ENCODE measurements around the gene RAPGEF5. TPM values are rescaled to one million over a fixed set of nuclear protein-coding genes. Genes with fewer than 3 reads are reported as not detected.

Gene RAPGEF5
- total RNA-seq, 4 donors from 2014 or later = 21.2 to 27.0 (median 24.1) TPM

GRCh38 chr7:22220941-22221340 is 136.0 kb downstream of the RAPGEF5 start:
- intact Hi-C loops (cut with DNase I) = no loop called here
- 54% methylated on average over 4 of the region's 4 CpGs for WGBS
- peak overlapping the region; percentile 12 to 67 (median 63) for H3K27ac ChIP-seq (replicated peaks in 1 of 4)
- peaks cover 4 to 12% (median 7%) of the 10 kb centered on the region in 4 donors for H3K4me1 ChIP-seq
- H3K4me3 ChIP-seq = no peak overlapping the region
- DNase-seq (ENCODE audit: extremely low spot score) = peak; percentile 26
- no peaks in the 10 kb centered on the region for H3K9me3 ChIP-seq
- H3K27me3 ChIP-seq = no peaks in the 10 kb centered on the region
- no peaks in the 10 kb centered on the region for H3K36me3 ChIP-seq
- TF ChIP-seq, protein P1, sequence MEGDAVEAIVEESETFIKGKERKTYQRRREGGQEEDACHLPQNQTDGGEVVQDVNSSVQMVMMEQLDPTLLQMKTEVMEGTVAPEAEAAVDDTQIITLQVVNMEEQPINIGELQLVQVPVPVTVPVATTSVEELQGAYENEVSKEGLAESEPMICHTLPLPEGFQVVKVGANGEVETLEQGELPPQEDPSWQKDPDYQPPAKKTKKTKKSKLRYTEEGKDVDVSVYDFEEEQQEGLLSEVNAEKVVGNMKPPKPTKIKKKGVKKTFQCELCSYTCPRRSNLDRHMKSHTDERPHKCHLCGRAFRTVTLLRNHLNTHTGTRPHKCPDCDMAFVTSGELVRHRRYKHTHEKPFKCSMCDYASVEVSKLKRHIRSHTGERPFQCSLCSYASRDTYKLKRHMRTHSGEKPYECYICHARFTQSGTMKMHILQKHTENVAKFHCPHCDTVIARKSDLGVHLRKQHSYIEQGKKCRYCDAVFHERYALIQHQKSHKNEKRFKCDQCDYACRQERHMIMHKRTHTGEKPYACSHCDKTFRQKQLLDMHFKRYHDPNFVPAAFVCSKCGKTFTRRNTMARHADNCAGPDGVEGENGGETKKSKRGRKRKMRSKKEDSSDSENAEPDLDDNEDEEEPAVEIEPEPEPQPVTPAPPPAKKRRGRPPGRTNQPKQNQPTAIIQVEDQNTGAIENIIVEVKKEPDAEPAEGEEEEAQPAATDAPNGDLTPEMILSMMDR (IDR thresholded peaks at IDR 0.05) = no peak
- no peak for TF ChIP-seq EP300 (IDR thresholded peaks at IDR 0.05)

GRCh38 chr7:22219739-22220493 is 137.0 kb downstream of the RAPGEF5 start:
- peak; percentile 4 for DNase-seq (ENCODE audit: extremely low spot score)
- H3K27ac ChIP-seq (replicated peaks in 1 of 4) = peak overlapping the region; percentile 62 to 67 (median 64)
- no peaks in the 10 kb centered on the region for H3K9me3 ChIP-seq
- intact Hi-C loops (cut with DNase I) = no loop called here
- TF ChIP-seq POLR2A (IDR thresholded peaks at IDR 0.05; ENCODE audit: low read depth) = no peak
- TF ChIP-seq, protein P1 (IDR thresholded peaks at IDR 0.05) = no peak
- peak in 1 of 2 donors; percentile 47 for TF ChIP-seq POLR2AphosphoS5 (IDR thresholded peaks at IDR 0.05)
- no peak for TF ChIP-seq EP300 (IDR thresholded peaks at IDR 0.05)
- no peaks in the 10 kb centered on the region for H3K27me3 ChIP-seq
- WGBS = 66% methylated on average over 10 of the region's 10 CpGs
- peak overlapping the region; percentile 32 to 48 (median 41) for H3K4me3 ChIP-seq
- H3K36me3 ChIP-seq = no peaks in the 10 kb centered on the region
- peaks cover 0 to 13% (median 6%) of the 10 kb centered on the region in 4 donors for H3K4me1 ChIP-seq

DNA sequence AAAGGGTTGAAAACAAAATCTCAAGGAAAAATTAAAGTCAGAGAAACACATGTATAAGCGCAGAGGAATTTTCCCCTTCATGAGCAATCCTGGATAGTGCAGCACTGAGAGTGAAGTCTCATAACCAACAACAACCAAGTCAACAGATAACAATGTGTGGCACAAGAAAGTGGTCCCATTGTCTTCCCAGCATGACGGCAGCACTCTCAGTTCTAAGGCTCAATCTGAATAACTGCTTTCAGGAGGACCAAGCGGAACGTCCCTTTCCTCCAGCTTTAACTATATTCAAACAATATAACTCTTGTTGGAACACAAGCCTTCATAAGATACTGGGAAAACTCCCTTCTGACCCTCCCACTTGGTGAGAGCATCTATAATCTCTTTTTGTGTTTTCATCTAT is 137.9 kb downstream of the RAPGEF5 start:
- intact Hi-C loops (cut with DNase I) = no loop called here
- Histone ChIP-seq H3K4me3 (peak overlapping the region; percentile 32 to 48 (median 41)), H3K4me1 (peaks cover 0 to 13% (median 6%) of the 10 kb centered on the region in 4 donors), H3K9me3 (no peaks in the 10 kb centered on the region), H3K27ac (replicated peaks in 1 of 4) (peak overlapping the region; percentile 62 to 67 (median 64)), H3K36me3 (no peaks in the 10 kb centered on the region), H3K27me3 (no peaks in the 10 kb centered on the region)
- TF ChIP-seq, protein P1 (IDR thresholded peaks at IDR 0.05) = no peak
- TF ChIP-seq POLR2AphosphoS5 (IDR thresholded peaks at IDR 0.05) = peak; percentile 23 to 67
- WGBS = 74% methylated on average over 4 of the region's 4 CpGs
- DNase-seq (ENCODE audit: extremely low spot score) = no peak

GRCh38 chr7:22216832-22217475 is 140.0 kb downstream of the RAPGEF5 start:
- peak overlapping the region; percentile 6 to 48 (median 25) for H3K4me3 ChIP-seq
- intact Hi-C loops (cut with DNase I) = no loop called here
- 65% methylated on average over 4 of the region's 4 CpGs for WGBS
- H3K4me1 ChIP-seq = peaks cover 0 to 13% (median 9%) of the 10 kb centered on the region in 4 donors
- DNase-seq (ENCODE audit: extremely low spot score) = no peak
- peak overlapping the region; percentile 1 to 62 (median 32) for H3K27ac ChIP-seq (replicated peaks in 1 of 4)
- no peaks in the 10 kb centered on the region for H3K36me3 ChIP-seq
- H3K9me3 ChIP-seq = no peaks in the 10 kb centered on the region
- no peaks in the 10 kb centered on the region for H3K27me3 ChIP-seq
- TF ChIP-seq POLR2A (IDR thresholded peaks at IDR 0.05; ENCODE audit: low read depth) (no peak), EP300 (IDR thresholded peaks at IDR 0.05) (no peak), POLR2AphosphoS5 (IDR thresholded peaks at IDR 0.05) (no peak)
- TF ChIP-seq, protein P1 (IDR thresholded peaks at IDR 0.05) = no peak

Measured in esophagus muscularis mucosa (tissue), 4 donors.